ENCODE data around the gene ARHGEF38.

GRCh38 chr4:105603158-105603557 is 50.7 kb downstream of the ARHGEF38 start:
- TF ChIP-seq, protein P1, sequence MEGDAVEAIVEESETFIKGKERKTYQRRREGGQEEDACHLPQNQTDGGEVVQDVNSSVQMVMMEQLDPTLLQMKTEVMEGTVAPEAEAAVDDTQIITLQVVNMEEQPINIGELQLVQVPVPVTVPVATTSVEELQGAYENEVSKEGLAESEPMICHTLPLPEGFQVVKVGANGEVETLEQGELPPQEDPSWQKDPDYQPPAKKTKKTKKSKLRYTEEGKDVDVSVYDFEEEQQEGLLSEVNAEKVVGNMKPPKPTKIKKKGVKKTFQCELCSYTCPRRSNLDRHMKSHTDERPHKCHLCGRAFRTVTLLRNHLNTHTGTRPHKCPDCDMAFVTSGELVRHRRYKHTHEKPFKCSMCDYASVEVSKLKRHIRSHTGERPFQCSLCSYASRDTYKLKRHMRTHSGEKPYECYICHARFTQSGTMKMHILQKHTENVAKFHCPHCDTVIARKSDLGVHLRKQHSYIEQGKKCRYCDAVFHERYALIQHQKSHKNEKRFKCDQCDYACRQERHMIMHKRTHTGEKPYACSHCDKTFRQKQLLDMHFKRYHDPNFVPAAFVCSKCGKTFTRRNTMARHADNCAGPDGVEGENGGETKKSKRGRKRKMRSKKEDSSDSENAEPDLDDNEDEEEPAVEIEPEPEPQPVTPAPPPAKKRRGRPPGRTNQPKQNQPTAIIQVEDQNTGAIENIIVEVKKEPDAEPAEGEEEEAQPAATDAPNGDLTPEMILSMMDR (IDR thresholded peaks at IDR 0.05), result no peak
- TF ChIP-seq POLR2AphosphoS5 (IDR thresholded peaks at IDR 0.05) (no peak), POLR2A (IDR thresholded peaks at IDR 0.05) (no peak)
